Karpas-422 (cell line): ENCODE results near the gene BCKDHB. TPM values are rescaled to one million over a fixed set of nuclear protein-coding genes. Genes with fewer than 3 reads are reported as not detected.

Experiments used
- DNase-seq: peaks from one replicate; pipeline ENCODE4 v3.0.0-alpha.2; 2015
- H2AFZ ChIP-seq: fragments of 200-600 bp; sonication (generic); 2 replicates; pipeline ENCODE4 v1.6.1; 2014; ENCODE audit warnings: antibody characterized with exemption, low read length, mixed read lengths
- H3K27ac ChIP-seq: fragments of 200-600 bp; sonication (generic); 2 replicates; pipeline ENCODE4 v1.5.1; 2014; ENCODE audit warnings: mild to moderate bottlenecking, low read length, moderate library complexity
- H3K27me3 ChIP-seq: fragments of 200-600 bp; sonication (generic); 2 replicates; pipeline ENCODE4 v1.6.1; 2014; ENCODE audit warnings: low read length, mixed read lengths
- H3K36me3 ChIP-seq: fragments of 200-600 bp; sonication (generic); 2 replicates; pipeline ENCODE4 v1.6.1; 2014; ENCODE audit warnings: low read length, mixed read lengths; ENCODE audit not compliant: insufficient read depth
- H3K4me1 ChIP-seq: fragments of 200-600 bp; sonication (generic); 2 replicates; pipeline ENCODE4 v1.6.1; 2014; ENCODE audit warnings: mild to moderate bottlenecking, low read length, mixed read lengths
- H3K4me2 ChIP-seq: fragments of 200-600 bp; sonication (generic); 2 replicates; pipeline ENCODE4 v1.6.1; 2014; ENCODE audit warnings: low read length, low read depth, mild to moderate bottlenecking; ENCODE audit not compliant: poor library complexity, severe bottlenecking
- H3K4me3 ChIP-seq: fragments of 200-600 bp; sonication (generic); 2 replicates; pipeline ENCODE4 v1.5.1; 2014; ENCODE audit warnings: mild to moderate bottlenecking, antibody characterized with exemption, low read length, mixed read lengths
- H3K79me2 ChIP-seq: fragments of 200-600 bp; sonication (generic); 2 replicates; pipeline ENCODE4 v1.6.1; 2014; ENCODE audit warnings: mild to moderate bottlenecking, low read length, mixed read lengths
- H3K9ac ChIP-seq: fragments of 200-600 bp; sonication (generic); 2 replicates; pipeline ENCODE4 v1.6.0; 2014; ENCODE audit warnings: low read length
- H3K9me2 ChIP-seq: fragments of 200-600 bp; sonication (generic), shearing (Covaris generic); replicated peaks from 2 replicates; pipeline ENCODE4 v1.6.0; 2014; ENCODE audit warnings: mild to moderate bottlenecking, low read length, moderate library complexity; ENCODE audit not compliant: insufficient read depth
- H3K9me3 ChIP-seq: fragments of 300-700, 200-600 bp; sonication (generic); 2 replicates; pipeline ENCODE4 v1.6.1; 2014; ENCODE audit warnings: low read length, mixed read lengths
- H4K20me1 ChIP-seq: fragments of 200-600 bp; sonication (generic); 2 replicates; pipeline ENCODE4 v1.6.1; 2014; ENCODE audit warnings: mild to moderate bottlenecking, antibody characterized with exemption, low read length, low read depth; ENCODE audit not compliant: insufficient read depth
- total RNA-seq: library from RNA; depleted of rRNA; stranded (reverse); fragments of >200 nt; shearing (Covaris generic); gene quantifications from 2 replicates; pipeline ENCODE4 v1.2.3, GENCODE V29; 2014; ENCODE audit warnings: low replicate concordance

Gene BCKDHB
- total RNA-seq, 1 experiment from 2014 or later: 58.3 TPM

DNA sequence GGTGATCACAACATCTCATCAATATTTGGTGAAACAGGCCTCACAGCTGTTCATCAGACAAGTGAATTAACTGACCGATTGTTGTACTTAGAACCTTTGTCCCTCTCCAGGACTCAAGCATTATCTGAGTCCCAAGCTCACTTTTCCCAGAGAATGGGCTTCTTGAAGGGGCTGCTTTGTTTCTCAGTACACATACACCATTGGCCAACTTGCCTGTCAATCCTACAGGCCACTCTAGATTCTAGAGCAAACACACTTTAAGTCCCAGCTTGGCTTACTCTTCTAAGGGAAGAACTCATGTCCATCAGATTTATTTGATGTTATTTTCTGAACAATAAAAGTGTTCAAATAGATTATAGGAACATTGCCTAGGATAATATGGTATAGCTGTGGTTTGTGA lies 249.5 kb downstream of the BCKDHB start:
- Histone ChIP-seq H3K9me3 (no peaks in the 10 kb centered on the region), H3K27ac (no peak overlapping the region), H3K36me3 (peaks cover 3% of the 10 kb centered on the region; the same call in 1 of the 2 replicates), H3K79me2 (no peaks in the 10 kb centered on the region), H3K27me3 (no peaks in the 10 kb centered on the region), H2AFZ (no peak overlapping the region), H3K4me3 (no peak overlapping the region), H3K9ac (no peak overlapping the region), H3K9me2 (no peaks in the 10 kb centered on the region), H3K4me2 (no peak overlapping the region), H3K4me1 (no peaks in the 10 kb centered on the region), H4K20me1 (no peaks in the 10 kb centered on the region)
- no peak for DNase-seq

DNA sequence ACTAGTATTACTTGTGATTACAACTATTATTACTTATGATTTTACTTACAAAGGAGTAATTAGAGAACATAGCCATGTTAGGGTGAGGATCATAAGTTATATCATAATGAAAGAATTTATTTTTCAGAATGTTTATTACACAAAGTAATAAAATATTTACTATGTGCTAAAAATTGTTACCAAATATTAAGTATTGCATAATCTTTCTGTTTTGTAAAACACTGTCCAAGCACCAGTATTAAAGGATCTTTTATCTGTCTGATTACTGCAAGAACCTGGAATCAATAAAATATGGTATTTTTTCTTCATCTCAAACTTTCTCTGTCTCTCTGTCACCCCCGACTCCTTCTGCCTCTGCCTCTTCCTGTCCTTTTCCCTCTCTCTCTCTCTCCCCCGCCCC lies 250.1 kb downstream of the BCKDHB start:
- Histone ChIP-seq H3K9me3 (no peaks in the 10 kb centered on the region), H3K9me2 (no peaks in the 10 kb centered on the region), H3K9ac (no peak overlapping the region), H3K27ac (no peak overlapping the region), H3K4me2 (no peak overlapping the region), H3K27me3 (no peaks in the 10 kb centered on the region), H4K20me1 (no peaks in the 10 kb centered on the region), H3K79me2 (no peaks in the 10 kb centered on the region), H3K4me3 (no peak overlapping the region), H2AFZ (no peak overlapping the region), H3K4me1 (no peaks in the 10 kb centered on the region), H3K36me3 (peaks cover 3% of the 10 kb centered on the region; the same call in 1 of the 2 replicates)
- DNase-seq: no peak

DNA sequence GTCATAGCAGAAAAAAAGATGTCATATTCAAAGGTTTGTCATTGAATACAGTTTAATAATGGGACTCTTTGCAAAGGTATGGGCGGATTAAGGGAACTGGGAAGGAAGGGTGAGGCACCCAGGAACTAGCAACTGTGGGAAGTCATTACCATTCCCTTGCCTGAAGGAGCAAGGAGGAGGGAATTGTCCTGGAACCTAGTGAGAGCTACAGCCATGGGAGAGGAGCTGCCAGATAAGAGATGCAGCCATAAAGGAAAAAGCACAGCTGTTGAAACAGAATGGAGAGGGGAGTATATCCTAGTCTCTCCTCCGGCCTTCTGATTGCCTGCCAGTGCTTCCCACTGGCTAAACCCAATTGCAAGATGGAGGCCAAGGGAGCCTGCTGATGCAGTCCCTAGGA lies 250.6 kb downstream of the BCKDHB start:
- H3K27me3 ChIP-seq: no peaks in the 10 kb centered on the region
- no peaks in the 10 kb centered on the region for H3K79me2 ChIP-seq
- no peak for DNase-seq

DNA sequence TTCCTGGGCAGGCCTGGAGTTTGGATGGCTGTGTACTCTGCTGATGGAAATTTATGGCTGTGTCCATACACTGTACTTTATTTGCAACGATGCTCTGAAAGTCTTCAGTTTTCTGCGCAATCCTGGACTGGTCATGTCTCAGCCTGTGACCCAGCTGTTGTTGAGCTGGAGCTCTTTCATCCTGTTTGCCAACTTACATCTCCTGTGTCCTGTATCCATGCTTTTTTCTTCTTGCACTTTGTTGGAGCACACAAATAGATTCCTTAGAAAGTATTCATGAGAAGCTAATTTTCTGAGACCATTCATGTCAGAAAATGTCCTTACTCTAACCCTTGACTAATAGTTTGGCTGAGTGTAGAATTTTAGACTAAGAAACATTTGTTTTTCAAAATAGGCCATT lies 251.2 kb downstream of the BCKDHB start:
- H3K9me2 ChIP-seq: no peaks in the 10 kb centered on the region
- H3K27me3 ChIP-seq: no peaks in the 10 kb centered on the region
- peaks cover 3% of the 10 kb centered on the region; the same call in 1 of the 2 replicates for H3K36me3 ChIP-seq
- no peak overlapping the region for H3K4me2 ChIP-seq
- no peak overlapping the region for H3K4me3 ChIP-seq
- no peaks in the 10 kb centered on the region for H3K4me1 ChIP-seq
- H3K79me2 ChIP-seq: no peaks in the 10 kb centered on the region
- DNase-seq: no peak
- no peaks in the 10 kb centered on the region for H4K20me1 ChIP-seq
- no peaks in the 10 kb centered on the region for H3K9me3 ChIP-seq
- H2AFZ ChIP-seq: no peak overlapping the region
- H3K9ac ChIP-seq: no peak overlapping the region
- no peak overlapping the region for H3K27ac ChIP-seq

More for the DNA sequence above, 250.6 kb downstream of the BCKDHB start:
- Histone ChIP-seq H3K4me2 (no peak overlapping the region), H3K27ac (no peak overlapping the region), H3K9ac (no peak overlapping the region), H3K4me3 (no peak overlapping the region), H3K36me3 (peaks cover 3% of the 10 kb centered on the region; the same call in 1 of the 2 replicates), H2AFZ (no peak overlapping the region), H4K20me1 (no peaks in the 10 kb centered on the region), H3K9me2 (no peaks in the 10 kb centered on the region), H3K9me3 (no peaks in the 10 kb centered on the region), H3K4me1 (no peaks in the 10 kb centered on the region)

DNA sequence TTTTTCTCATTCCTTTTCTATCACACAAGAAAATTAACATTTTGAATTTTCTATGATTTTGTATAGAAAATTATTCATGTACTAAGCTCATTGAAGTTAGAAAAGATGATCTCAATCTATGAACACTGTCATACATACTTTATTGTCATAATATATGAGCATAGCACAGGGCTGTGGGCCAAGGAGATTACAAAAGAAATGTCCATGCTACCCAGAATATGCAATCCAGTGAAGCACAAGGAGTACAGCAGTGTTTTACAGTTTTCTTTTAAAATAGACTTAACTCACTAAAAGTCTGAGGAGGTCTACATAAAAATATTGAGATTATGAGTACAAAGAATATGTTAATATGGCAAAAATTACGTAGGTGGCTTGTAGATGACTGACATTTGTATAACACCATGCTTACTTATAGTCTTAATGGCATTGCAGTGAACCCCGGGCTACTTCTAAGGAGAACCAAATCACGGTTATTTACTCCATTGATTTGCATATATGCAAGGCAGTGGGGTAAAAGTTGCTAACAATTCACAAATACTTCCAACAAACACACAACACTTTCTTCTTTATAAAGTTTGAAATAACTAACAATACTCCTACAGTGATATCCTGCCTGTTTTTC lies 257.1 kb downstream of the BCKDHB start:
- Histone ChIP-seq H3K36me3 (no peaks in the 10 kb centered on the region), H3K9ac (no peak overlapping the region), H3K79me2 (no peaks in the 10 kb centered on the region), H3K4me2 (no peak overlapping the region), H3K4me3 (no peak overlapping the region), H3K4me1 (no peaks in the 10 kb centered on the region), H3K9me3 (no peaks in the 10 kb centered on the region), H3K27me3 (no peaks in the 10 kb centered on the region), H3K27ac (no peak overlapping the region), H4K20me1 (no peaks in the 10 kb centered on the region), H2AFZ (no peak overlapping the region), H3K9me2 (no peaks in the 10 kb centered on the region)
- no peak for DNase-seq

DNA sequence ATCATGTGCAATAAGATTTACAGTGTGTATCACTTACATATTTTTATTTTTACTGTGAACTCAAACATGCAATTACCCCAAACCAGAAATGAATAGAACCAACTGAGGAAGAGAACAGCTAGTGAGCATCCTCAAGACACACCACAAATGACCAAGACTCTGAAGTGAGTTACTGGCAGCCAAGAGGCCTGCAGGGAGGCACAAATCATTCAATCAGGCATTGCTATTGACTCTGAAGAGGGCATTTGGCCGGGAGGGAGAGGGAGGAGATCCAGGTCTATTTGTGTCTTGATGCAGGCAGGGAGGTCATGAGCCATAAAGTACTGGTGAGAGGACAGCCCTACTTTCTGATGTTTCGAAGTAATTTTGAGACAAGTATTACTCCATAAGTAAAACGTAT lies 257.7 kb downstream of the BCKDHB start:
- Histone ChIP-seq H3K27ac (no peak overlapping the region), H3K9me3 (no peaks in the 10 kb centered on the region), H3K36me3 (no peaks in the 10 kb centered on the region), H3K9ac (no peak overlapping the region), H3K9me2 (no peaks in the 10 kb centered on the region), H2AFZ (no peak overlapping the region), H3K4me3 (no peak overlapping the region), H3K4me2 (no peak overlapping the region), H3K4me1 (no peaks in the 10 kb centered on the region), H3K27me3 (no peaks in the 10 kb centered on the region), H3K79me2 (no peaks in the 10 kb centered on the region), H4K20me1 (no peaks in the 10 kb centered on the region)
- DNase-seq: no peak

DNA sequence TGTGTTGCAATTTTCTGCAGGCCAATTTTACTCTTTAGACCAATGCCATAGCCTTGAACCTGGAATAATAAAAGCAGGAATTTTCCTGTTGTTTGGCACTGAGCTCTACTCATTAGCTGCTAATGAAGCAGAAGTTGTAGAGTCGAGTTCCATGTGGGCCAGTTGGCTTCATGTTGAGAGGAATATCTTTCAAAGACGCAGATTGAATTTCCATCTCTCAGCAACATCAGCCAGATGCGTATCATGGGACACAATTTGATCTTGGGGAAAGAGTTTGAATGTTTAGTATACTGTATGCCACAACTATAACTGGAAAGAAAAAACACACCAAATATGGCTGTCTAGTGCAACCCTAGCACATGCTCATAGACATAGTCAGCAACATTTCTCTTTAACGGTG lies 259.6 kb downstream of the BCKDHB start:
- Histone ChIP-seq H3K4me1 (no peaks in the 10 kb centered on the region), H3K9ac (no peak overlapping the region), H3K79me2 (no peaks in the 10 kb centered on the region), H3K27ac (no peak overlapping the region), H3K27me3 (no peaks in the 10 kb centered on the region), H2AFZ (no peak overlapping the region), H3K9me2 (no peaks in the 10 kb centered on the region), H3K4me3 (no peak overlapping the region), H3K4me2 (no peak overlapping the region), H3K36me3 (no peaks in the 10 kb centered on the region), H3K9me3 (no peaks in the 10 kb centered on the region), H4K20me1 (no peaks in the 10 kb centered on the region)
- DNase-seq: no peak

DNA sequence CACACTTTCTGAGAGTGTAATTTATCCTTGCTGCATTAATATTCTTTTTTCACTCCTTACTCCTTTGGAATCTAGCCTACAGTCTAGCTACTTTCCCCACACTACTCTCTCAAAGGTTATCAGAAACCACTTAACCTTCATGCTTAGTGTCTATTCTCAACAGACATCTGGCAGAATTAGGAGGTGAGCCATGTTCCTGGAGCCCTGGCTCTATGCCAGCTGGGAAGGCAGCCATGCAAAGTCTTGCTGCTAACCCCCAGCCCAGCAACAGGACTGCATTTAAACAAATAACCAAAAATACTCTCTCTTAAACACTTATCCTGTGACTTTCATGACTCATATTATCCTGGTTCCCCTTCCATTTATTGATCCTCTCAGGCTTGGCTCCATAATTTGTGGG lies 260.2 kb downstream of the BCKDHB start:
- H3K79me2 ChIP-seq: no peaks in the 10 kb centered on the region
- no peak overlapping the region for H3K27ac ChIP-seq
- H2AFZ ChIP-seq: no peak overlapping the region
- H3K9me2 ChIP-seq: no peaks in the 10 kb centered on the region
- H3K4me1 ChIP-seq: no peaks in the 10 kb centered on the region
- H3K9ac ChIP-seq: no peak overlapping the region
- no peak overlapping the region for H3K4me3 ChIP-seq
- DNase-seq: no peak
- no peaks in the 10 kb centered on the region for H3K36me3 ChIP-seq
- H3K4me2 ChIP-seq: no peak overlapping the region
- H4K20me1 ChIP-seq: no peaks in the 10 kb centered on the region
- H3K27me3 ChIP-seq: no peaks in the 10 kb centered on the region
- H3K9me3 ChIP-seq: no peaks in the 10 kb centered on the region
